HG03520 (cell line): ENCODE results near the gene ITGB7.
A peak's percentile ranks its signal among the peaks of the same experiment; 100 is the strongest.

Experiments
- ATAC-seq: cut with Tn5 transposase; IDR thresholded peaks from one replicate; pipeline ENCODE4 v1.9.1; 2021; ENCODE audit warnings: mild to moderate bottlenecking, moderate library complexity; ENCODE audit not compliant: unreplicated experiment

The ITGB7 gene

GRCh38 chr12:53231671-53231920 is 24.5 kb upstream of the ITGB7 start:
- ATAC-seq: no peak

DNA sequence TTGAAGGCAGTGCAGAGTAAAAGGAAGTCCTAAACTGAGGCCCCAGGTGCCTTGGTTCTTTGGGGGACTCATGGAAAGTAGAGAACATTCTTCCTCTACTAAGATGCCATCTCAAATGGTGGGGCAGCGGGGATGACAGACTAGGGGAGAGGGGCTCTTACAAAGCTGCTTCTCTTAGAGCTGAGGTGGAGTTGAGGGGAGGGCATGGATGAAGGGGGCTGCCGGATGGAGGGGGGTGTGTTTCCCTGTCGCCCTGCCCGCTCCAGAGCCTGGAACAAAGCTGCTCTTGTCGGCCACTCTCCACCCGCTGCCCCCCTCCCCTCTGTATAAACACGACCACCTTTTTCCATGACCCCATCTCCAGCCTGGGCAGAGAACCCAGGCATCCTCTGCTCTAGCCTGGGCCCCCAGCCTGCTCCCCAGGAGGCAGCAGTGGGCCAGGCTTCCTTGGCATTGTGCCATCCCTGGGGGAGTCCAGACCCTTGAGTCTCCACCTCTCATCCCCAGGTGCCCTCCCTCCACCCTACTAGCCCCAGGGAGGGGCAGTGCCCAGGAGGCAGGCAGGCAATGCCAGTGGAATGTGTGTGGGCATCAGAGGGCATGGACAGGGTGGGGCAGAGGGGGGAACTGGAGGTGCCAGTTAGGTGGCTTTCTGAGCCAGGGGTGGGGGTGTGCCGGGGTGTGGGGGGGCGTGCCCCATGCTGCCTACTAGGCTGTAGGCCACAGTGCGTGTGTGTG is 23.2 kb upstream of the ITGB7 start:
- no peak for ATAC-seq

DNA sequence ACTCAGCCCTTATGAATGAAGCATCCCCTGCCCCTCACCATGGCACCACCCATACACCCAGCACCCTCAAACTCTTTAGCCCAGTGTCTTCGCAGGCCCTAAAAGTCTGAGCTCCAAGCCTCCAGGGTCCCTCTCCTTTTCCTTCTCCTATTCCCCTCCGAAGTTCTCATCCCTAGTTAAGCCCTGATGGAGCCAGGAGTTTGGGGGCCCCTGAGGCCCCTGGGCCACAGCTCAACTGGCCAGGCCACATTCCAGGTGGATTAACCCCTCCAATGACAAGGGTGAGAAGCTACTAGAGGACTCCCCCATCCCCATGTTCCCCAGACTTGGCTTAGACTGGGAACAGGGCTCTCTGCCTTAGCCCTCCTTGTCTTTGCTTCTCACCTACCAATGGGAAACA is 22.4 kb upstream of the ITGB7 start:
- no peak for ATAC-seq

- no peak for ATAC-seq
Observed at GRCh38 chr12:53227836-53228235, 20.8 kb upstream of the ITGB7 start.

GRCh38 chr12:53227341-53227740 is 20.3 kb upstream of the ITGB7 start:
- no peak for ATAC-seq

- no peak for ATAC-seq
Observed at GRCh38 chr12:53226815-53227214, 19.8 kb upstream of the ITGB7 start.

DNA sequence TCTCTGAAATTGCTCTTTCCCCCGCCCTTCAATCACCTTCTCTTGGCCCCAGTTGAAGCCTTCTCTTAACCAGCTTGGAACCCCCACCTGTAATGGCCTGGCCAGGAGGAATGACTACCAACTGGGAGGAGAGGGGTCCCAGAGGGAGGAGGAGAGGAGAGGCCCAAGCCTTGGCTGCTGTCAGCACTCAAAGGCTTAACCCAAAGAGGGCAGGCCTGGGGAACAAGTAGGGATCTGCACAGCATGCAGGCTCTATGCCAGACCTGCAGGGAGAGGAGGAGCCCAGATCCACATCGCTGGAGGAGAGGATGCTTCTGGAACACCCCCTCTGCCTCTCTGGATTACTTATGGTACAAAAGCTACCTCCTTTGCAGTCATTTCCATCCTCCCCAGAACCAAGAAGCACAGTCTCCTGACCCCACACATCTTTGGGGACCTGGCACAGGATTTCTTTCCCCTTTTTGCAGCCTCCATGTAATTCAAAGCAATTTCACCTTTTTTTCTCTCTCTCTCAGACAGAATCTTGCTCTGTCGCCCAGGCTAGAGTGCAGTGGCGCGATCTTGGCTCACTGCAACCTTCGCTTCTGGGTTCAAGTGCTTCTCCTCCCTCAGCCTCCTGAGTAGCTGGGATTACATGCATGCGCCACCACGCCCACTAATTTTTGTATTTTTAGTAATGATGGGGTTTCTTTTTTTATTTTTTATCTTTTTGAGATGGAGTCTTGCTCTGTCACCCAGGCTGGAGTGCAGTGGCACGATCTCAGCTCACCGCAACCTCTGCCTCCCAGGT is 18.8 kb upstream of the ITGB7 start:
- no peak for ATAC-seq

DNA sequence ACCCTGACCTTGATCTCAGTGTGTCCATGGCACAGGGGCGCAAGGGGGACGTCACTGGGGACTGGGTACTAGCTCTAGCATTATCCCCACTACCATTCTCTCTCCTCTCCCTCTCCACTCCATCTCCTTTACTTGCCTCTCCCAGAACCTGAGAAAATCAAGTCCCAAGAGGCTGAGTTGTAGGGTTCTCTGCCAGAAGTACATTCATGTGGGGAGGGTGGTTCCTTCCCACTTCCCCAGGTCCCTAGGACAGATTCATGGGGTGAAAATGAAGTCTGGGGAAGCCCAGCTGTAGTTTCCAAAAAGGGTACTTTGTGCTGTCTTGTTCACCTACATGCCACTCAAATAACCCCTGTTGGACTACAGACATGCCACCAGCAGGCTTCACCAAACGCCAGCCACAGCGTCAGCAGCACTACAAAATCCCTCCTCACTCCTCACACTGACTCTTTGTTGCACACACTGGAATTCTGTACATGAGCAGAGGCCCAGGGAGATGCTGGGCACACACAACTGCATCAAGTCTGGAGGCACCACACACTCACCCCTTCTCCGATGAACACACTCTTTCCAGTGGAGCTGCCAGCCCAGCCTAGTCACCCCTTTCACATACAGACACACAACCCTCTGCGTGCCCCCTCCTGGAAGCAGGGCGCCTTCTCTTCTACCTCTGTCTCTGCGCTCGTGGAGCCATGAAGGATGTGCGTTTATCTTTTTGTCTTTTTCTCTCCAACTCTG is 18.0 kb upstream of the ITGB7 start:
- no peak for ATAC-seq

GRCh38 chr12:53224061-53224896 is 17.2 kb upstream of the ITGB7 start:
- ATAC-seq: no peak

DNA sequence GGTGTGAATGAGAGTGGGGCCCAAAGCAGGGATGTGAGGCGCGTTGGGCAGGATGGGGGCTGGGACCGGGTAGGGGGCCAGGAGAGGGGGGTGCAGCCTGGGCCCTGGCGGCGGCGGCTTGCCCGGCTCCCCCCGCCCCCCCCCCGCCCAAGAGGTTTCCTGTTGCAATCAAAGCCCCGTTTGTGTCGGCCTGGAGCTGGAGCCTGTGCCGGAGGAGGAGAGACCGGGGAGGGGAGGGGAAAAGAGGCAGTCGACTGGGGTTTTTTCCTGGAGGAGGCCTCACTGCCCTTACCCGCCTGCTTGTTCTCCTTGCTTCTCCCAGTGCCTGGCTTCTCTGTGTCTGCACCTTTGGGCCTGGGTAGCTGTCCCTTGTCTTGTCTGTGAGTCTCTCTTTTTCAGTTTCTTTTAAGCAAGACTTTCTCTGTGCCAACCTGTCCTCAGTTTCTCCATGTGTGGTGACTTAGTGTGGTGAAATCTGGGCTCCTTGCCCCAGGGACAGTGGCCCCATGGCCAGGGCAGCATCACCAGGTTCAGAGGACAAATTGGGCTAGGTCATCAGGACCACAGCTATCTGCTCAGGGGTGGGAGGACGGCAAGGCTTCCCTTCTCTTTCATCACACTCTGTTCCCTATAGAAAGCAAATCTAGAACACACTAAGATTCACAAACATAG is 16.5 kb upstream of the ITGB7 start:
- no peak for ATAC-seq

GRCh38 chr12:53222806-53223261 is 15.8 kb upstream of the ITGB7 start:
- no peak for ATAC-seq

- no peak for ATAC-seq
Observed at GRCh38 chr12:53222170-53222721, 15.2 kb upstream of the ITGB7 start.

- no peak for ATAC-seq
Observed at GRCh38 chr12:53221203-53222080, 14.4 kb upstream of the ITGB7 start.

GRCh38 chr12:53220694-53221202 is 13.7 kb upstream of the ITGB7 start:
- peak; percentile 38 for ATAC-seq

GRCh38 chr12:53219956-53220693 is 13.1 kb upstream of the ITGB7 start:
- peak; percentile 27 for ATAC-seq

DNA sequence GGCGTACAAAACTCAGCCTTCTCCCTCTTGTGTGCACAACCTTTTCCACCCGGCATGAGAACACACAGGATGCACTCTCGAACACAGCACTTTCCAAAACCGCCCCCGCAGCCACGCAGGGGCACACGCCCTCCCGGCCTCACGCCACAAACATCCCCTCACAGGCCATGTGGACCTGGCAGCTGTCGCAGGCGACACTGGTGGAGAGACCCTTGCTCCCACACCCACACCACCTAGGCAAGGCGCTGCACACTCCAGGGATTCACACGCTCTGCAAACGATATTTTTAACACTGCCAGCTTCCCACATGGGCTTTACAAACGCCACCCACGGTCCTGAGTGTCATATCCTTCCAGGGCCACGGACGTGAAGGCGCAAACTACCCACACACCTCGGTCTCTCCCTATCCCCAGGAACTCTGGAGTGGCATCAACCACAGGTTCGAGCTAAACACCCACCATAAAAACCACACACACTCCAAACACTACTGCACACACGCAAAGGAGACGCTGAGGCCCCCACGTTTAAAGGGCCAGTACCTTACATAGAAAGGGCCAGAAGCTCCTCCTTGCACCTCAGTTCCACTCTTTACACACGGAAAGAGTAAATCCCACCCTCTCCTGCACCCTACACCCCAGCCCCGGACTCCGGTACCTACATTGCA is 12.4 kb upstream of the ITGB7 start:
- peak; percentile 14 for ATAC-seq

- no peak for ATAC-seq
Observed at GRCh38 chr12:53218551-53219291, 11.7 kb upstream of the ITGB7 start.
